Smooth muscle cell (in vitro differentiated cells): ENCODE data around the gene SMTN. TPM values are rescaled to one million over a fixed set of nuclear protein-coding genes. Genes with fewer than 3 reads are reported as not detected.

Experiments used
- DNase-seq: peaks from one replicate; lab custom pipeline; 2025; ENCODE audit not compliant: unreplicated experiment; lab: John Stamatoyannopoulos, UW
- H2AFZ ChIP-seq: fragments of 200-600 bp; sonication (generic); 2 replicates; pipeline ENCODE4 v1.6.0; 2016; ENCODE audit warnings: antibody characterized with exemption, low read depth, mild to moderate bottlenecking
- H3F3A ChIP-seq: fragments of 200-600 bp; sonication (generic); 2 replicates; pipeline ENCODE4 v1.6.0; 2017; ENCODE audit warnings: antibody characterized with exemption, low read depth
- H3K27ac ChIP-seq: fragments of 200-600 bp; sonication (generic); 2 replicates; pipeline ENCODE4 v1.5.1; 2016; ENCODE audit warnings: low read depth, mild to moderate bottlenecking
- H3K27me3 ChIP-seq: fragments of 200-600 bp; sonication (generic); 2 replicates; pipeline ENCODE4 v1.6.1; 2016; ENCODE audit warnings: low read depth, mild to moderate bottlenecking
- H3K36me3 ChIP-seq: fragments of 200-600 bp; sonication (generic); 2 replicates; pipeline ENCODE4 v1.5.1; 2016; ENCODE audit warnings: low read depth
- H3K4me1 ChIP-seq: fragments of 200-600 bp; sonication (generic); 2 replicates; pipeline ENCODE4 v1.5.1; 2016; ENCODE audit warnings: low read depth
- H3K4me2 ChIP-seq: fragments of 200-600 bp; sonication (generic); 2 replicates; pipeline ENCODE4 v1.6.0; 2016; ENCODE audit warnings: mild to moderate bottlenecking
- H3K4me3 ChIP-seq: fragments of 200-600 bp; sonication (generic); 2 replicates; pipeline ENCODE4 v1.5.1; 2016; ENCODE audit warnings: mild to moderate bottlenecking
- H3K79me2 ChIP-seq: fragments of 200-600 bp; sonication (generic); 2 replicates; pipeline ENCODE4 v1.6.0; 2016; ENCODE audit warnings: low read depth, mild to moderate bottlenecking
- H3K9ac ChIP-seq: fragments of 200-600 bp; sonication (generic); 2 replicates; pipeline ENCODE4 v1.6.0; 2016; ENCODE audit warnings: low read depth
- H3K9me3 ChIP-seq: fragments of 200-600 bp; sonication (generic); replicated peaks from 2 replicates; pipeline ENCODE4 v1.5.1; 2016; ENCODE audit warnings: low read depth
- H4K20me1 ChIP-seq: fragments of 200-600 bp; sonication (generic); 2 replicates; pipeline ENCODE4 v1.6.0; 2016; ENCODE audit warnings: low read depth
- WGBS: methylation state at CpG from one replicate; pipeline ENCODE4 v1.1.7; 2016; ENCODE audit warnings: low lambda C conversion rate; 5-methylcytosine and 5-hydroxymethylcytosine counted together
- polyA plus RNA-seq: library from polyadenylated mRNA; unstranded; fragments of >200 nt; fragmentation: Nextera tagmentation; extraction: Ambion mirVana; gene quantifications from 2 replicates; pipeline ENCODE4 v1.2.1, GENCODE V29; 2016
- total RNA-seq: library from RNA; depleted of rRNA; stranded (reverse); fragments of >200 nt; gene quantifications from 2 replicates; pipeline ENCODE4 v1.2.3, GENCODE V29; 2014
- TF ChIP-seq, protein P1 (sequence below): fragments of 200-600 bp; sonication (generic); IDR thresholded peaks from 2 replicates; pipeline ENCODE4 v1.5.1; 2017; ENCODE audit warnings: borderline replicate concordance, mild to moderate bottlenecking, antibody characterized with exemption; ENCODE audit not compliant: insufficient read depth, poor library complexity, severe bottlenecking

SMTN gene
- total and polyA plus RNA-seq, 2 experiments from 2014 or later = 58.6 to 108 TPM

GRCh38 chr22:31141551-31141950 lies 60.4 kb downstream of the SMTN start:
- Histone ChIP-seq H3K9ac (no peak overlapping the region), H3K9me3 (no peaks in the 10 kb centered on the region), H3K27ac (no peak overlapping the region), H3F3A (no peaks in the 10 kb centered on the region), H2AFZ (no peak overlapping the region), H4K20me1 (no peaks in the 10 kb centered on the region), H3K36me3 (no peaks in the 10 kb centered on the region), H3K4me2 (no peak overlapping the region), H3K4me1 (peaks cover 6% of the 10 kb centered on the region), H3K27me3 (peaks cover 26% of the 10 kb centered on the region), H3K79me2 (no peaks in the 10 kb centered on the region), H3K4me3 (no peak overlapping the region)
- WGBS = 98% methylated on average over 2 of the region's 2 CpGs
- TF ChIP-seq, protein P1, sequence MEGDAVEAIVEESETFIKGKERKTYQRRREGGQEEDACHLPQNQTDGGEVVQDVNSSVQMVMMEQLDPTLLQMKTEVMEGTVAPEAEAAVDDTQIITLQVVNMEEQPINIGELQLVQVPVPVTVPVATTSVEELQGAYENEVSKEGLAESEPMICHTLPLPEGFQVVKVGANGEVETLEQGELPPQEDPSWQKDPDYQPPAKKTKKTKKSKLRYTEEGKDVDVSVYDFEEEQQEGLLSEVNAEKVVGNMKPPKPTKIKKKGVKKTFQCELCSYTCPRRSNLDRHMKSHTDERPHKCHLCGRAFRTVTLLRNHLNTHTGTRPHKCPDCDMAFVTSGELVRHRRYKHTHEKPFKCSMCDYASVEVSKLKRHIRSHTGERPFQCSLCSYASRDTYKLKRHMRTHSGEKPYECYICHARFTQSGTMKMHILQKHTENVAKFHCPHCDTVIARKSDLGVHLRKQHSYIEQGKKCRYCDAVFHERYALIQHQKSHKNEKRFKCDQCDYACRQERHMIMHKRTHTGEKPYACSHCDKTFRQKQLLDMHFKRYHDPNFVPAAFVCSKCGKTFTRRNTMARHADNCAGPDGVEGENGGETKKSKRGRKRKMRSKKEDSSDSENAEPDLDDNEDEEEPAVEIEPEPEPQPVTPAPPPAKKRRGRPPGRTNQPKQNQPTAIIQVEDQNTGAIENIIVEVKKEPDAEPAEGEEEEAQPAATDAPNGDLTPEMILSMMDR = no peak
- no peak for DNase-seq

- Histone ChIP-seq H3K9ac (no peak overlapping the region), H3F3A (no peaks in the 10 kb centered on the region), H3K4me3 (no peak overlapping the region), H3K4me2 (no peak overlapping the region), H3K4me1 (peaks cover 6% of the 10 kb centered on the region), H3K27ac (no peak overlapping the region), H3K9me3 (no peaks in the 10 kb centered on the region), H3K79me2 (no peaks in the 10 kb centered on the region), H3K36me3 (no peaks in the 10 kb centered on the region), H3K27me3 (peaks cover 26% of the 10 kb centered on the region), H4K20me1 (no peaks in the 10 kb centered on the region), H2AFZ (no peak overlapping the region)
- TF ChIP-seq, protein P1 = no peak
- 77% methylated on average over 4 of the region's 4 CpGs for WGBS
- no peak for DNase-seq
Observed at GRCh38 chr22:31142285-31142684, 61.2 kb downstream of the SMTN start.

- Histone ChIP-seq H3K4me1 (peaks cover 6% of the 10 kb centered on the region), H3K9ac (no peak overlapping the region), H3K4me3 (no peak overlapping the region), H3K9me3 (no peaks in the 10 kb centered on the region), H3K27ac (no peak overlapping the region), H3K4me2 (no peak overlapping the region), H3K27me3 (peaks cover 26% of the 10 kb centered on the region), H2AFZ (no peak overlapping the region), H3K36me3 (no peaks in the 10 kb centered on the region), H4K20me1 (no peaks in the 10 kb centered on the region), H3K79me2 (no peaks in the 10 kb centered on the region), H3F3A (no peaks in the 10 kb centered on the region)
- TF ChIP-seq, protein P1 = no peak
- WGBS = 63% methylated on average over 3 of the region's 3 CpGs
- DNase-seq = no peak
Observed at GRCh38 chr22:31143038-31143437, 61.9 kb downstream of the SMTN start.

GRCh38 chr22:31143537-31143936 lies 62.4 kb downstream of the SMTN start:
- no peak overlapping the region for H3K9ac ChIP-seq
- H3K4me3 ChIP-seq = no peak overlapping the region
- WGBS = 72% methylated on average over 3 of the region's 3 CpGs
- DNase-seq = no peak
- no peaks in the 10 kb centered on the region for H3K9me3 ChIP-seq
- H2AFZ ChIP-seq = no peak overlapping the region
- H3K27ac ChIP-seq = no peak overlapping the region
- H3K4me1 ChIP-seq = peaks cover 6% of the 10 kb centered on the region
- TF ChIP-seq, protein P1 = no peak
- H3K27me3 ChIP-seq = peaks cover 25% of the 10 kb centered on the region
- H3F3A ChIP-seq = no peaks in the 10 kb centered on the region
- H3K36me3 ChIP-seq = no peaks in the 10 kb centered on the region
- H4K20me1 ChIP-seq = no peaks in the 10 kb centered on the region
- no peaks in the 10 kb centered on the region for H3K79me2 ChIP-seq
- no peak overlapping the region for H3K4me2 ChIP-seq
